ENCODE results near the gene OR10A7. TPM values are rescaled to one million over a fixed set of nuclear protein-coding genes. Genes with fewer than 3 reads are reported as not detected.
"Not testable (repeated sequence)": the region's sequence is repeated elsewhere in the genome, so short reads cannot be mapped to it uniquely, and the experiment has no call there.

Gene OR10A7, protein sequence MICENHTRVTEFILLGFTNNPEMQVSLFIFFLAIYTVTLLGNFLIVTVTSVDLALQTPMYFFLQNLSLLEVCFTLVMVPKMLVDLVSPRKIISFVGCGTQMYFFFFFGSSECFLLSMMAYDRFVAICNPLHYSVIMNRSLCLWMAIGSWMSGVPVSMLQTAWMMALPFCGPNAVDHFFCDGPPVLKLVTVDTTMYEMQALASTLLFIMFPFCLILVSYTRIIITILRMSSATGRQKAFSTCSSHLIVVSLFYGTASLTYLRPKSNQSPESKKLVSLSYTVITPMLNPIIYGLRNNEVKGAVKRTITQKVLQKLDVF
- total RNA-seq (not detected in 2 replicates), polyA plus RNA-seq (not detected in 2 replicates)

DNA sequence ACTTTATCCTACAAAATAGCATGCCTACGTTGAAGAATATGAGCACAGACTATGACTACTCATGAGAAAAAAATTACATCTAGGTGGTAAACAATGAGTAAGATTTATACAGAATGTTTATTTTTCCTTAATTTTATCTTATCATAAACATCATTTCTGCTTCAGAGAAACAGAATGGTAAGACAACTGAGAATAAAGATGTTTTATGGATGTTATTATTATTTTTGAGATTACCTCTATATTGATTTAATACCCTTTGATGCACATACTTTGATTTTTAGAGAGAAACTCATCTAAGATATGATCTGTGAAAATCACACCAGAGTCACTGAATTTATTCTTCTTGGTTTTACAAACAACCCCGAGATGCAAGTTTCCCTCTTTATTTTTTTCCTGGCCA, at the start of gene OR10A7:
Gene OR10A7 (plus strand): TSS at position 301 of the 400 bp plus-strand sequence. CDS start 0 bp downstream, at position 301.
- WGBS (ENCODE audit: low lambda C conversion rate, missing lambda C conversion rate) = 87% methylated on average over 2 of the region's 2 CpGs
- no peaks in the 10 kb centered on the region for H3K4me1 ChIP-seq (ENCODE audit: insufficient read depth)
- H3K4me3 ChIP-seq = no peak within 1 kb of the TSS
- H3K9me3 ChIP-seq (ENCODE audit: low read depth) = no peaks in the 10 kb centered on the region
- TF ChIP-seq, protein P1, sequence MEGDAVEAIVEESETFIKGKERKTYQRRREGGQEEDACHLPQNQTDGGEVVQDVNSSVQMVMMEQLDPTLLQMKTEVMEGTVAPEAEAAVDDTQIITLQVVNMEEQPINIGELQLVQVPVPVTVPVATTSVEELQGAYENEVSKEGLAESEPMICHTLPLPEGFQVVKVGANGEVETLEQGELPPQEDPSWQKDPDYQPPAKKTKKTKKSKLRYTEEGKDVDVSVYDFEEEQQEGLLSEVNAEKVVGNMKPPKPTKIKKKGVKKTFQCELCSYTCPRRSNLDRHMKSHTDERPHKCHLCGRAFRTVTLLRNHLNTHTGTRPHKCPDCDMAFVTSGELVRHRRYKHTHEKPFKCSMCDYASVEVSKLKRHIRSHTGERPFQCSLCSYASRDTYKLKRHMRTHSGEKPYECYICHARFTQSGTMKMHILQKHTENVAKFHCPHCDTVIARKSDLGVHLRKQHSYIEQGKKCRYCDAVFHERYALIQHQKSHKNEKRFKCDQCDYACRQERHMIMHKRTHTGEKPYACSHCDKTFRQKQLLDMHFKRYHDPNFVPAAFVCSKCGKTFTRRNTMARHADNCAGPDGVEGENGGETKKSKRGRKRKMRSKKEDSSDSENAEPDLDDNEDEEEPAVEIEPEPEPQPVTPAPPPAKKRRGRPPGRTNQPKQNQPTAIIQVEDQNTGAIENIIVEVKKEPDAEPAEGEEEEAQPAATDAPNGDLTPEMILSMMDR (IDR thresholded peaks at IDR 0.05; ENCODE audit: poor library complexity) = no peak
- TF ChIP-seq EZH2phosphoT487 (IDR thresholded peaks at IDR 0.05; ENCODE audit: low read depth, severe bottlenecking, unreplicated experiment) (no peak), EZH2 (IDR thresholded peaks at IDR 0.05; ENCODE audit: borderline replicate concordance) (no peak)
- no peak within 1 kb of the TSS for H3K27ac ChIP-seq
- no peaks in the 10 kb centered on the region for H3K79me2 ChIP-seq
- H2AFZ ChIP-seq = no peak within 1 kb of the TSS
- H3K36me3 ChIP-seq (replicated peaks; ENCODE audit: insufficient read depth, low read depth) = no peaks in the 10 kb centered on the region
- H4K20me1 ChIP-seq (ENCODE audit: insufficient read depth, poor library complexity, severe bottlenecking) = no peaks in the 10 kb centered on the region
- H3K27me3 ChIP-seq = no peaks in the 10 kb centered on the region
- no peak for DNase-seq (ENCODE audit: low spot score)
- no peak within 1 kb of the TSS for H3K4me2 ChIP-seq
- no peaks in the 10 kb centered on the region for H3K9me2 ChIP-seq (replicated peaks; ENCODE audit: insufficient read depth)

DNA sequence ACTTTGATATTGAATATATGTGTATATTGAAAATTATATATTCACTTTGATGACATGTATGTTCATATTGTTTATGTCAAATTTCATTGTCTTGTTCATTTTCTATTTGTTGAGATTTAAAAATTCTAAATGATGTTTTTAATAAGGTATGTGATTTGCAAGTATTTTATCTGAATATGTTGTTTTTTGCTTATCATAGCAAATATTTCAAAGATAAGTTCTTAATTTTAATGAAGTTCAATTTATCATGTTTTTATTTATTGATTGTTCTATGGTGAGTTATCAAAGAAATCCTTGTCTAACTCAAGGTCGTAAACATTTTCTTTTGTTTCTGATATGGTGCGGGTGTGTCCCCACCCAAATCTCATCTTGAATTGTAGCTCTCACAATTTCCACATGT, 49.4 kb upstream of the OR10A7 start:
- H3K36me3 ChIP-seq (replicated peaks; ENCODE audit: insufficient read depth, low read depth) = no peaks in the 10 kb centered on the region
- H3K4me2 ChIP-seq = no peak overlapping the region
- WGBS (ENCODE audit: low lambda C conversion rate, missing lambda C conversion rate) = 93% methylated on average over 2 of the region's 2 CpGs
- no peak overlapping the region for H3K27ac ChIP-seq
- no peak overlapping the region for H3K4me3 ChIP-seq
- no peaks in the 10 kb centered on the region for H3K4me1 ChIP-seq (ENCODE audit: insufficient read depth)
- no peak for DNase-seq (ENCODE audit: low spot score)
- no peaks in the 10 kb centered on the region for H3K79me2 ChIP-seq
- no peaks in the 10 kb centered on the region for H3K9me3 ChIP-seq (ENCODE audit: low read depth)
- TF ChIP-seq EZH2 (IDR thresholded peaks at IDR 0.05; ENCODE audit: borderline replicate concordance) (no peak), EZH2phosphoT487 (IDR thresholded peaks at IDR 0.05; ENCODE audit: low read depth, severe bottlenecking, unreplicated experiment) (no peak)
- TF ChIP-seq, protein P1 (IDR thresholded peaks at IDR 0.05; ENCODE audit: poor library complexity) = no peak
- no peaks in the 10 kb centered on the region for H3K9me2 ChIP-seq (replicated peaks; ENCODE audit: insufficient read depth)
- no peaks in the 10 kb centered on the region for H3K27me3 ChIP-seq
- no peak overlapping the region for H2AFZ ChIP-seq
- no peaks in the 10 kb centered on the region for H4K20me1 ChIP-seq (ENCODE audit: insufficient read depth, poor library complexity, severe bottlenecking)

DNA sequence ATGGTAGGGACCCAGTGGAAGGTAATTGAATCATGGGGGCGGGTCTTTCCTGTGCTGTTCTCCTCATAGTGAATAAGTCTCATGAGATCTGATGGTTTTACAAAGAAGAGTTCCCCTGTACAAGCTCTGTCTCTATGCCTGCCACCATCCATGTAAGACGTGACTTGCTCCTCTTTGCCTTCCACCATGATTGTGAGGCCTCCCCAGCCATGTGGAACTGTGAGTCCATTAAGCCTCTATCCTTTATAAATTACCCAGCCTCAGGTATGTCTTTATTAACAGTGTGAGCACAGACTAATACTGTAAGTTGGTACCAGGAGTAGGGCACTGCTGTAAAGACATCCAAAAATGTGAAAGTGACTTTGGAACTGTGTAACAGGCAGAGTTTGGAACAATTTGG, 49.0 kb upstream of the OR10A7 start:
- H3K4me1 ChIP-seq (ENCODE audit: insufficient read depth); H4K20me1 ChIP-seq (ENCODE audit: insufficient read depth, poor library complexity, severe bottlenecking); H3K36me3 ChIP-seq (replicated peaks; ENCODE audit: insufficient read depth, low read depth); H3K27ac ChIP-seq; H3K4me2 ChIP-seq; H3K79me2 ChIP-seq; H3K9me2 ChIP-seq (replicated peaks; ENCODE audit: insufficient read depth); H3K27me3 ChIP-seq; H3K9me3 ChIP-seq (ENCODE audit: low read depth); H2AFZ ChIP-seq; H3K4me3 ChIP-seq; DNase-seq (ENCODE audit: low spot score): not testable (repeated sequence)
- 76% methylated on average over 2 of the region's 2 CpGs for WGBS (ENCODE audit: low lambda C conversion rate, missing lambda C conversion rate)

DNA sequence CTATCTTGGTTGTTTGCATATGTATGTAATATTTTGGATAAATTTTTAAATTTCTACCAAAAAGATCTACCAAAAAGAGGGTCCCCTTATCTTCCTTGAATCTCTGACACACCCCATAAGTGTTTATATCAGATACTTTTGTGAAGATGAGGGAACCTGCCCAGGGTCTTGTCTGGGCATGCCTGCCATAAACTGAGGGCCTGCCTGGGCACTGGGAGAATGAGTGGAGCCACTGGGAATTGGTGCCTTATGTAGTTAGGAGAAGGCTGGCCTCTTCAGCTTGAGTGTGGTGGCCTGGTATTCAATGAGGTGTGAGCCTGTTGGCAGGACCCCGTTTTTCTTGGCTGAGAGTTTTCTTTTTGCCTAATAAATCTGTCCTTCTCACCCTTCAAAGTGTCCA, 48.1 kb upstream of the OR10A7 start:
- Histone ChIP-seq H3K9me2 (replicated peaks; ENCODE audit: insufficient read depth) (no peaks in the 10 kb centered on the region), H3K9me3 (ENCODE audit: low read depth) (no peaks in the 10 kb centered on the region), H3K36me3 (replicated peaks; ENCODE audit: insufficient read depth, low read depth) (no peaks in the 10 kb centered on the region), H4K20me1 (ENCODE audit: insufficient read depth, poor library complexity, severe bottlenecking) (no peaks in the 10 kb centered on the region), H3K27me3 (no peaks in the 10 kb centered on the region), H3K4me3 (no peak overlapping the region), H3K4me2 (no peak overlapping the region), H3K27ac (no peak overlapping the region), H3K4me1 (ENCODE audit: insufficient read depth) (no peaks in the 10 kb centered on the region), H2AFZ (no peak overlapping the region), H3K79me2 (no peaks in the 10 kb centered on the region)
- TF ChIP-seq, protein P1 (IDR thresholded peaks at IDR 0.05; ENCODE audit: poor library complexity) = no peak
- TF ChIP-seq EZH2phosphoT487 (IDR thresholded peaks at IDR 0.05; ENCODE audit: low read depth, severe bottlenecking, unreplicated experiment) (no peak), EZH2 (IDR thresholded peaks at IDR 0.05; ENCODE audit: borderline replicate concordance) (no peak)
- WGBS (ENCODE audit: low lambda C conversion rate, missing lambda C conversion rate) = 71% methylated on average over 1 of the region's 1 CpG
- DNase-seq (ENCODE audit: low spot score) = no peak

Data from hepatocyte (in vitro differentiated cells).